OCI-LY3 (cell line): ENCODE results near the gene PVRIG.
"Not testable (repeated sequence)": the region's sequence is repeated elsewhere in the genome, so short reads cannot be mapped to it uniquely, and the experiment has no call there.

Experiments
- CTCF ChIP-seq: fragments of 200-600, 300-600 bp; sonication (generic); IDR thresholded peaks from 2 replicates; pipeline ENCODE4 v1.5.1; 2014; ENCODE audit warnings: antibody characterized with exemption, low read length, low read depth
- EZH2phosphoT487 ChIP-seq: fragments of 200-600 bp; shearing (Covaris generic); IDR thresholded peaks from 2 replicates; pipeline ENCODE4 v1.6.1; 2018; ENCODE audit warnings: antibody characterized with exemption, mixed run types, low read depth

- not testable (repeated sequence) for TF ChIP-seq CTCF, EZH2phosphoT487
Observed at GRCh38 chr7:100262896-100263295, 43.1 kb downstream of the PVRIG start.
